Neural progenitor cell (in vitro differentiated cells): Measurements from ENCODE around the gene SF3A1. TPM values are rescaled to one million over a fixed set of nuclear protein-coding genes. Genes with fewer than 3 reads are reported as not detected.

Experiments
- DNase-seq: peaks from one replicate; pipeline ENCODE4 v3.0.0-alpha.2; 2016; ENCODE audit warnings: low spot score
- H2AFZ ChIP-seq: fragments of 200-600 bp; sonication (generic); replicated peaks from 2 replicates; pipeline ENCODE4 v1.6.1; 2016; ENCODE audit warnings: antibody characterized with exemption
- H3F3A ChIP-seq: fragments of 200-600 bp; sonication (generic); 2 replicates; pipeline ENCODE4 v1.6.1; 2016; ENCODE audit warnings: antibody characterized with exemption, low read depth
- H3K27ac ChIP-seq: fragments of 200-600 bp; sonication (generic); 2 replicates; pipeline ENCODE4 v1.5.1; 2016; ENCODE audit warnings: mild to moderate bottlenecking
- H3K27me3 ChIP-seq: fragments of 200-600 bp; sonication (generic); 2 replicates; pipeline ENCODE4 v1.6.1; 2016; ENCODE audit warnings: mild to moderate bottlenecking, moderate library complexity
- H3K36me3 ChIP-seq: fragments of 200-600 bp; sonication (generic); 2 replicates; pipeline ENCODE4 v1.5.1; 2016
- H3K4me1 ChIP-seq: fragments of 200-600 bp; sonication (generic); 2 replicates; pipeline ENCODE4 v1.6.1; 2016; ENCODE audit warnings: mixed run types
- H3K4me2 ChIP-seq: fragments of 200-600 bp; sonication (generic); 2 replicates; pipeline ENCODE4 v1.6.1; 2016
- H3K4me3 ChIP-seq: fragments of 200-600 bp; sonication (generic); 2 replicates; pipeline ENCODE4 v1.5.1; 2016
- H3K79me2 ChIP-seq: fragments of 200-600 bp; sonication (generic); 2 replicates; pipeline ENCODE4 v1.6.1; 2016; ENCODE audit warnings: low read depth
- H3K9ac ChIP-seq: fragments of 200-600 bp; sonication (generic); 2 replicates; pipeline ENCODE4 v1.6.1; 2016
- H3K9me3 ChIP-seq: fragments of 200-600 bp; sonication (generic); 2 replicates; pipeline ENCODE4 v1.5.1; 2016; ENCODE audit warnings: low read depth
- H4K20me1 ChIP-seq: fragments of 200-600 bp; sonication (generic); 2 replicates; pipeline ENCODE4 v1.6.1; 2016; ENCODE audit warnings: low read depth
- H3K27ac Mint-ChIP-seq: 3 replicates; pipeline ENCODE4 v1.8.0; 2021; ENCODE audit warnings: mixed read lengths
- H3K27me3 Mint-ChIP-seq: 2 replicates; pipeline ENCODE4 v1.8.0; 2022; ENCODE audit warnings: low read depth, mild to moderate bottlenecking, inconsistent platforms, moderate library complexity, mixed read lengths; ENCODE audit not compliant: insufficient read depth
- H3K36me3 Mint-ChIP-seq: 3 replicates; pipeline ENCODE4 v1.8.0; 2021; ENCODE audit warnings: mixed read lengths
- H3K4me1 Mint-ChIP-seq: 3 replicates; pipeline ENCODE4 v1.8.0; 2021; ENCODE audit warnings: mixed read lengths
- H3K4me3 Mint-ChIP-seq: 3 replicates; pipeline ENCODE4 v1.8.0; 2021; ENCODE audit warnings: mild to moderate bottlenecking, moderate library complexity, mixed read lengths
- H3K9me3 Mint-ChIP-seq: 3 replicates; pipeline ENCODE4 v1.8.0; 2020; ENCODE audit warnings: mixed read lengths
- EZH2 ChIP-seq: fragments of 200-600 bp; sonication (generic); IDR thresholded peaks from 2 replicates; pipeline ENCODE4 v1.6.1; 2017; ENCODE audit warnings: antibody characterized with exemption, mild to moderate bottlenecking, moderate library complexity
- EZH2phosphoT487 ChIP-seq: fragments of 200-600 bp; sonication (generic); IDR thresholded peaks from 2 replicates; pipeline ENCODE4 v1.6.1; 2017; ENCODE audit warnings: antibody characterized with exemption
- total RNA-seq: library from RNA; depleted of rRNA; stranded (reverse); fragments of >200 nt; gene quantifications from 2 replicates; pipeline ENCODE4 v1.2.3, GENCODE V29; 2015; ENCODE audit warnings: low replicate concordance
- TF ChIP-seq, protein P1 (sequence below): fragments of 200-600 bp; sonication (generic); IDR thresholded peaks from 2 replicates; pipeline ENCODE4 v1.5.1; 2017; ENCODE audit warnings: antibody characterized with exemption, mild to moderate bottlenecking

SF3A1 gene
- total RNA-seq, 1 donor from 2014 or later: 29.2 TPM

DNA sequence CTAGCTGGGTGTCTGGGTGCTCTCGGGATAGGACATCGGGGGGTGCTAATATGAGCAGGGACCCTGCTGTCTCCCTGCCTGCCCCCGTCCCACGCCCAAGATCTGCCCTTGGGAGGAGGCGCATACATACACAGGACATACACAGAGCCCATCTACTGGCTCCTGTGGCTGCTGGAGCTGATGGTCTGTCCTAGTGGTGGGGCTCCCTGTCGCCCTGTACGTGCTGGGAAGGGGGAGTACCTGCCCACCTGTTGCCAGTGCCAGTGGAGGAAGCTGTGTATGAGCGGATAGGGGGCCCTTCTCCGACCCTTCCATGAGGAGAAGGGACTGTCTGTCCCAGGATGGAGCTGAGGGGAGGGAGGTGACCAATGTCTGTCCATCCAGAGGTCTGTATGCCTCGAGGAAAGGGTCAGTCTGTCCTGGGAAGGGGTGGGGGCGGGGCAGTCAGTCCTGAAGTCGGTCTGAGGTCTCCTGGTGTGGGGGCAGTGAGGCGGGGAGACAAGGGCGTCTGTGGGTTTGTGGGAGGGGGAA, 30.9 kb downstream of the SF3A1 start:
- H3K4me2 ChIP-seq: peak overlapping the region; percentile 92
- peak; percentile 12 for DNase-seq
- H3K27me3 ChIP-seq: no peaks in the 10 kb centered on the region
- H3K79me2 ChIP-seq: no peaks in the 10 kb centered on the region
- H3F3A ChIP-seq: peaks cover 9% of the 10 kb centered on the region
- peaks cover 3% of the 10 kb centered on the region for H3K36me3 Mint-ChIP-seq
- peaks cover 14% of the 10 kb centered on the region for H3K4me1 ChIP-seq
- peaks cover 17% of the 10 kb centered on the region for H4K20me1 ChIP-seq
- no peaks in the 10 kb centered on the region for H3K9me3 ChIP-seq
- no peaks in the 10 kb centered on the region for H3K36me3 ChIP-seq
- no peak overlapping the region for H3K27ac Mint-ChIP-seq
- peak overlapping the region; percentile 98 for H3K4me3 ChIP-seq
- H3K4me1 Mint-ChIP-seq: peaks cover 19% of the 10 kb centered on the region
- H3K4me3 Mint-ChIP-seq: peak overlapping the region; percentile 86
- H3K27ac ChIP-seq: no peak overlapping the region
- H3K9me3 Mint-ChIP-seq: no peaks in the 10 kb centered on the region
- H3K9ac ChIP-seq: no peak overlapping the region
- no peak overlapping the region for H2AFZ ChIP-seq
- H3K27me3 Mint-ChIP-seq: no peaks in the 10 kb centered on the region
- TF ChIP-seq, protein P1, sequence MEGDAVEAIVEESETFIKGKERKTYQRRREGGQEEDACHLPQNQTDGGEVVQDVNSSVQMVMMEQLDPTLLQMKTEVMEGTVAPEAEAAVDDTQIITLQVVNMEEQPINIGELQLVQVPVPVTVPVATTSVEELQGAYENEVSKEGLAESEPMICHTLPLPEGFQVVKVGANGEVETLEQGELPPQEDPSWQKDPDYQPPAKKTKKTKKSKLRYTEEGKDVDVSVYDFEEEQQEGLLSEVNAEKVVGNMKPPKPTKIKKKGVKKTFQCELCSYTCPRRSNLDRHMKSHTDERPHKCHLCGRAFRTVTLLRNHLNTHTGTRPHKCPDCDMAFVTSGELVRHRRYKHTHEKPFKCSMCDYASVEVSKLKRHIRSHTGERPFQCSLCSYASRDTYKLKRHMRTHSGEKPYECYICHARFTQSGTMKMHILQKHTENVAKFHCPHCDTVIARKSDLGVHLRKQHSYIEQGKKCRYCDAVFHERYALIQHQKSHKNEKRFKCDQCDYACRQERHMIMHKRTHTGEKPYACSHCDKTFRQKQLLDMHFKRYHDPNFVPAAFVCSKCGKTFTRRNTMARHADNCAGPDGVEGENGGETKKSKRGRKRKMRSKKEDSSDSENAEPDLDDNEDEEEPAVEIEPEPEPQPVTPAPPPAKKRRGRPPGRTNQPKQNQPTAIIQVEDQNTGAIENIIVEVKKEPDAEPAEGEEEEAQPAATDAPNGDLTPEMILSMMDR: no peak
- TF ChIP-seq EZH2: no peak
- TF ChIP-seq EZH2phosphoT487: no peak

DNA sequence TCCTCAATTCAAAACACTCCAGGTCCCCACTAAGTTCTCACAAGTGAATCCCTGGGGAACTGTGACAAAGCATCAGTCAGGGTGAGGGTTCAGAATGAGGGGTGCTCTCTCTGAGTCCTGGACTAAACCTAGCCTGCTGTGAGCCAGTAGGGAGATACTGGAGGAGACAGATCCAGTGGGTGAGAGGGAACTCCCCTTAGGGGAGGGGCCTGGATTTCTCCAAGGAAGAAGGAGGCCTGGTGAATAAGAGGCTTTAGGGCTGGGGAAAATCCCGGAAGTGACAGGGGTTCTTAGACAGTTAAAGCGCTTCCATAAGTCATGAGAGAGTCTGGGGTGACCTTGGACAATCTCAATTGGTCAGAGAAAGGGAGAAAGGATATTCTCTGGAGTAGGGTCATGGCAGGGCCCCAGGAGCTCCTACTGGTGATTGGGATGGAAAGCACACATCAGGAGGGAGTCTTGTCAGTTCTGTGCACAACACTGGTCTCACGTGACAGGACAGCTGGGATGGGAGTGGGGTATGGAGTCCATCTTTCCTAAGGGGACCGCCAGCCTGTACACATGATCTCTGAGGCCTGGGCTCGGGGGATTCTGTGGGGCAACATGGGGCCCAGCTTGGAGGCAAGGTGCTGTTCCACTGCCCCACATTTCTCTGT, 31.5 kb downstream of the SF3A1 start:
- no peaks in the 10 kb centered on the region for H3K36me3 Mint-ChIP-seq
- H3K27me3 Mint-ChIP-seq: no peaks in the 10 kb centered on the region
- H3K9me3 Mint-ChIP-seq: no peaks in the 10 kb centered on the region
- Histone ChIP-seq H3K9me3 (no peaks in the 10 kb centered on the region), H2AFZ (no peak overlapping the region), H3F3A (peaks cover 6% of the 10 kb centered on the region), H3K4me3 (no peak overlapping the region), H3K79me2 (no peaks in the 10 kb centered on the region), H3K36me3 (no peaks in the 10 kb centered on the region), H3K4me1 (peaks cover 14% of the 10 kb centered on the region), H3K27ac (no peak overlapping the region), H3K9ac (no peak overlapping the region), H4K20me1 (peaks cover 17% of the 10 kb centered on the region), H3K27me3 (no peaks in the 10 kb centered on the region), H3K4me2 (peak overlapping the region; percentile 92)
- H3K4me1 Mint-ChIP-seq: peaks cover 19% of the 10 kb centered on the region
- peak overlapping the region; percentile 86 for H3K4me3 Mint-ChIP-seq
- DNase-seq: peak; percentile 50
- H3K27ac Mint-ChIP-seq: peak overlapping the region; percentile 69
- TF ChIP-seq EZH2phosphoT487 (no peak), EZH2 (no peak)
- TF ChIP-seq, protein P1: no peak

DNA sequence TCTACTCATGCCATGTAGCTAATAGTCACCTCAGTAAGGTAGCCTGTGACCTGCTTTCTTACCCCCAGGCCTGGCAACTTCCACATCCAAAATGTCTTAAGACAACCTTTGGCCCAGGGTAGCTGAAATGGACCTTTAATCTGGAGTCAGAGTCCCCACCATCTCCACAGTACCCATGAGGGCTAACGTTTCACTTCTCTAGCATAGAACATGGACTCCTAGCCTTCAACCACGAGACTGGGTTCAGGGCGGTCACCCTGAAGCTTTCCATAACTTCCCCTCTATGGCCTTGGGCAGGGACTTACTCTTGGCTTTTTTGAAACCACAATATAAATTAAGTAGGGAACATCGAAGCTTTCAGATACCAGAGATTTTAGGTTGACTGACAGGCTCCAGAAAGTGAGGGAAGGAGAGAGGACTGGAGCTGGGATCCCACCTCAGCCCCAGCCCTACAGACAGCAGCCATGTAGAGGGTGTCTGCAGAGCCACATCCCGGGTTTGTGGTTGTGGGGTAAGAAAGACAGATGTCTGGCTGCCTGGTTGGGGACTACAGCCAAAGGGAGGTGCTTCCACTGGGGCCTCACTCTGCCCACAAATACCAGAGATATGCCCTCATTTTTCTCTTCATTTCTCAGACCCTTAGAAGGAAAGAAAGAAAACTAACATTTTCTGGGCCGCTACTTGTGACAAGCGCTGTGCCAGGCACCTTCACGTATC, 32.5 kb downstream of the SF3A1 start:
- no peak overlapping the region for H3K4me3 Mint-ChIP-seq
- no peaks in the 10 kb centered on the region for H3K9me3 ChIP-seq
- H3K27ac Mint-ChIP-seq: no peak overlapping the region
- no peaks in the 10 kb centered on the region for H3K36me3 ChIP-seq
- no peak overlapping the region for H3K4me3 ChIP-seq
- H3K4me1 ChIP-seq: peaks cover 14% of the 10 kb centered on the region
- H3K36me3 Mint-ChIP-seq: no peaks in the 10 kb centered on the region
- no peaks in the 10 kb centered on the region for H3K27me3 Mint-ChIP-seq
- TF ChIP-seq EZH2phosphoT487: no peak
- TF ChIP-seq, protein P1: no peak
- TF ChIP-seq EZH2: no peak
- no peak overlapping the region for H2AFZ ChIP-seq
- H3K9ac ChIP-seq: no peak overlapping the region
- peaks cover 19% of the 10 kb centered on the region for H3K4me1 Mint-ChIP-seq
- H3K9me3 Mint-ChIP-seq: no peaks in the 10 kb centered on the region
- H3K27me3 ChIP-seq: no peaks in the 10 kb centered on the region
- peaks cover 17% of the 10 kb centered on the region for H4K20me1 ChIP-seq
- DNase-seq: no peak
- H3K79me2 ChIP-seq: no peaks in the 10 kb centered on the region
- no peak overlapping the region for H3K27ac ChIP-seq
- H3F3A ChIP-seq: peaks cover 6% of the 10 kb centered on the region
- no peak overlapping the region for H3K4me2 ChIP-seq
